Measurements from ENCODE around the gene SNX10. TPM values are rescaled to one million over a fixed set of nuclear protein-coding genes. Genes with fewer than 3 reads are reported as not detected.

The SNX10 gene
- total and polyA plus RNA-seq, 2 of the 8 experiments (the other 6 are each of a cell fraction or from before 2014, with no cell fraction given), result 4.4 to 9.6 TPM

GRCh38 chr7:26329520-26330255 lies 38.0 kb downstream of the SNX10 start:
- Histone ChIP-seq H2BK15ac (ENCODE audit: low read length) (no peak overlapping the region), H3K23ac (ENCODE audit: insufficient read length) (no peak overlapping the region), H3K56ac (replicated peaks; ENCODE audit: insufficient read length, low read depth, low read length) (no peak overlapping the region), H2AK5ac (ENCODE audit: low read depth, low read length) (no peak overlapping the region), H3K9me3 (ENCODE audit: insufficient read depth in 2 of 2, low read depth in 1 of 2, low read length in 1 of 2) (no peaks in the 10 kb centered on the region), H3K27me3 (replicated peaks in 1 of 4; ENCODE audit: control insufficient read depth in 3 of 4, extremely low read depth in 1 of 4, insufficient read depth in 3 of 4, low read length in 3 of 4) (no peaks in the 10 kb centered on the region), H4K5ac (ENCODE audit: insufficient read length, low read depth, low read length) (no peak overlapping the region), H3K23me2 (ENCODE audit: low read depth, low read length) (no peaks in the 10 kb centered on the region), H3K14ac (ENCODE audit: insufficient read length) (no peak overlapping the region), H4K20me1 (replicated peaks in 1 of 2; ENCODE audit: control insufficient read depth in 1 of 2, insufficient read depth in 2 of 2, low read length in 2 of 2) (no peaks in the 10 kb centered on the region), H3K36me3 (ENCODE audit: control insufficient read depth in 2 of 4, insufficient read depth in 4 of 4, low read length in 3 of 4) (no peaks in the 10 kb centered on the region), H3K4me2 (ENCODE audit: insufficient read depth in 1 of 2, low read depth in 2 of 2, low read length in 2 of 2) (no peak overlapping the region), H2BK12ac (ENCODE audit: low read depth, low read length) (no peak overlapping the region), H4K8ac (ENCODE audit: extremely low read depth, insufficient read depth, low read length) (no peak overlapping the region), H3K4ac (replicated peaks; ENCODE audit: insufficient read length, low read depth, low read length) (no peak overlapping the region), H2BK20ac (ENCODE audit: low read length) (no peak overlapping the region), H2BK5ac (ENCODE audit: low read depth, low read length) (no peak overlapping the region), H3K27ac (ENCODE audit: low read depth, low read length) (no peak overlapping the region), H3K4me1 (replicated peaks in 1 of 4; ENCODE audit: control insufficient read depth in 3 of 4, insufficient read depth in 4 of 4, low read length in 3 of 4) (no peaks in the 10 kb centered on the region), H3K18ac (ENCODE audit: extremely low read depth, low read length) (no peak overlapping the region), H3K4me3 (ENCODE audit: extremely low read depth in 1 of 4, insufficient read depth in 2 of 4, low read depth in 3 of 4, low read length in 4 of 4) (no peak overlapping the region), H3K79me2 (ENCODE audit: control insufficient read depth in 1 of 2, insufficient read depth in 2 of 2, low read length in 2 of 2) (no peaks in the 10 kb centered on the region), H4K91ac (replicated peaks; ENCODE audit: insufficient read length, low read length) (no peak overlapping the region), H3K9ac (replicated peaks in 1 of 4; ENCODE audit: extremely low read depth in 1 of 4, low read depth in 3 of 4, low read length in 3 of 4) (no peak overlapping the region), H2AFZ (ENCODE audit: low read length) (no peak overlapping the region), H2BK120ac (replicated peaks; ENCODE audit: low read depth, low read length) (no peak overlapping the region), H3K79me1 (ENCODE audit: low read depth, low read length) (no peaks in the 10 kb centered on the region; the same call in 1 of the 2 replicates)
- 85% methylated on average over 13 of the region's 13 CpGs; no CpG with 5 or more reads in 1 of the 2 experiments for WGBS, 2 experiments (ENCODE audit: extremely low coverage in 1 of 2, insufficient coverage in 1 of 2, insufficient read length in 1 of 2, insufficient replicate concordance in 2 of 2, low coverage in 1 of 2, low lambda C conversion rate in 2 of 2, missing lambda C conversion rate in 1 of 2)
- TF ChIP-seq, protein P1, sequence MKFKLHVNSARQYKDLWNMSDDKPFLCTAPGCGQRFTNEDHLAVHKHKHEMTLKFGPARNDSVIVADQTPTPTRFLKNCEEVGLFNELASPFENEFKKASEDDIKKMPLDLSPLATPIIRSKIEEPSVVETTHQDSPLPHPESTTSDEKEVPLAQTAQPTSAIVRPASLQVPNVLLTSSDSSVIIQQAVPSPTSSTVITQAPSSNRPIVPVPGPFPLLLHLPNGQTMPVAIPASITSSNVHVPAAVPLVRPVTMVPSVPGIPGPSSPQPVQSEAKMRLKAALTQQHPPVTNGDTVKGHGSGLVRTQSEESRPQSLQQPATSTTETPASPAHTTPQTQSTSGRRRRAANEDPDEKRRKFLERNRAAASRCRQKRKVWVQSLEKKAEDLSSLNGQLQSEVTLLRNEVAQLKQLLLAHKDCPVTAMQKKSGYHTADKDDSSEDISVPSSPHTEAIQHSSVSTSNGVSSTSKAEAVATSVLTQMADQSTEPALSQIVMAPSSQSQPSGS (IDR thresholded peaks at IDR 0.05; ENCODE audit: low read length), result no peak
- TF ChIP-seq SIX5 (IDR thresholded peaks at IDR 0.05; ENCODE audit: low read depth, low read length) (no peak), SP1 (IDR thresholded peaks at IDR 0.05; ENCODE audit: low read depth, low read length) (no peak), POLR2A (IDR thresholded peaks at IDR 0.05; ENCODE audit: control extremely low read depth in 1 of 2, low read depth in 2 of 2, low read length in 2 of 2) (no peak)
- ChIA-PET CTCF (ENCODE audit: partially characterized antibody) (interaction anchor here (0.6 to 1.4 kb wide), 3 partner anchors 14 to 40 kb away, joined by 3 read pairs; no protein-coding TSS in a partner anchor), POLR2A (ENCODE audit: partially characterized antibody) (no interaction called here)
- FAIRE-seq, result no peak
- no peak for DNase-seq (ENCODE audit: low read depth in 1 of 2, low spot score in 2 of 2)

Measured in H1 (cell line).